Measurements from ENCODE around the gene TTC3. TPM values are rescaled to one million over a fixed set of nuclear protein-coding genes. Genes with fewer than 3 reads are reported as not detected.

TTC3 gene
- total and polyA plus RNA-seq, 9 of the 15 experiments (the other 6 are each of a cell fraction or from before 2014, with no cell fraction given): 17.5 to 92.0 (median 59.5) TPM

GRCh38 chr21:37072274-37072987, 623 bp upstream of the TTC3 start (continued):
- TF ChIP-seq, protein P1, sequence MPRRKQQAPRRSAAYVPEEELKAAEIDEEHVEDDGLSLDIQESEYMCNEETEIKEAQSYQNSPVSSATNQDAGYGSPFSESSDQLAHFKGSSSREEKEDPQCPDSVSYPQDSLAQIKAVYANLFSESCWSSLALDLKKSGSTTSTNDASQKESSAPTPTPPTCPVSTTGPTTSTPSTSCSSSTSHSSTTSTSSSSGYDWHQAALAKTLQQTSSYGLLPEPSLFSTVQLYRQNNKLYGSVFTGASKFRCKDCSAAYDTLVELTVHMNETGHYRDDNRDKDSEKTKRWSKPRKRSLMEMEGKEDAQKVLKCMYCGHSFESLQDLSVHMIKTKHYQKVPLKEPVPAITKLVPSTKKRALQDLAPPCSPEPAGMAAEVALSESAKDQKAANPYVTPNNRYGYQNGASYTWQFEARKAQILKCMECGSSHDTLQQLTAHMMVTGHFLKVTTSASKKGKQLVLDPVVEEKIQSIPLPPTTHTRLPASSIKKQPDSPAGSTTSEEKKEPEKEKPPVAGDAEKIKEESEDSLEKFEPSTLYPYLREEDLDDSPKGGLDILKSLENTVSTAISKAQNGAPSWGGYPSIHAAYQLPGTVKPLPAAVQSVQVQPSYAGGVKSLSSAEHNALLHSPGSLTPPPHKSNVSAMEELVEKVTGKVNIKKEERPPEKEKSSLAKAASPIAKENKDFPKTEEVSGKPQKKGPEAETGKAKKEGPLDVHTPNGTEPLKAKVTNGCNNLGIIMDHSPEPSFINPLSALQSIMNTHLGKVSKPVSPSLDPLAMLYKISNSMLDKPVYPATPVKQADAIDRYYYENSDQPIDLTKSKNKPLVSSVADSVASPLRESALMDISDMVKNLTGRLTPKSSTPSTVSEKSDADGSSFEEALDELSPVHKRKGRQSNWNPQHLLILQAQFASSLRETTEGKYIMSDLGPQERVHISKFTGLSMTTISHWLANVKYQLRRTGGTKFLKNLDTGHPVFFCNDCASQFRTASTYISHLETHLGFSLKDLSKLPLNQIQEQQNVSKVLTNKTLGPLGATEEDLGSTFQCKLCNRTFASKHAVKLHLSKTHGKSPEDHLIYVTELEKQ (CRISPR knock-in tag; IDR thresholded peaks at IDR 0.05): no peak
- TF ChIP-seq DMBX1 (CRISPR knock-in tag; IDR thresholded peaks at IDR 0.05; ENCODE audit: borderline replicate concordance) (peak; percentile 21; the same call in 1 of the 2 replicates), POLR2AphosphoS5 (IDR thresholded peaks at IDR 0.05; ENCODE audit: control insufficient read depth, insufficient read depth, low read depth, low read length) (peak; percentile 46; the same call in 1 of the 2 replicates), NR1H2 (CRISPR knock-in tag; IDR thresholded peaks at IDR 0.05) (peak; percentile 67; the same call in 1 of the 2 replicates), PTTG1 (tag; IDR thresholded peaks at IDR 0.05; ENCODE audit: low read depth) (no peak), E2F1 (CRISPR knock-in tag; IDR thresholded peaks at IDR 0.05) (no peak), CHD2 (IDR thresholded peaks at IDR 0.05; ENCODE audit: low read depth, low read length) (no peak), KAT7 (CRISPR knock-in tag; IDR thresholded peaks at IDR 0.05; ENCODE audit: borderline replicate concordance) (peak; percentile 97), ZNF253 (CRISPR knock-in tag; conservative IDR thresholded peaks at IDR 0.05) (no peak), KDM5B (IDR thresholded peaks at IDR 0.05; ENCODE audit: insufficient replicate concordance, low read depth, low read length) (peak; percentile 30), MTA1 (IDR thresholded peaks at IDR 0.05; ENCODE audit: borderline replicate concordance) (no peak)
- TF ChIP-seq, protein P2, sequence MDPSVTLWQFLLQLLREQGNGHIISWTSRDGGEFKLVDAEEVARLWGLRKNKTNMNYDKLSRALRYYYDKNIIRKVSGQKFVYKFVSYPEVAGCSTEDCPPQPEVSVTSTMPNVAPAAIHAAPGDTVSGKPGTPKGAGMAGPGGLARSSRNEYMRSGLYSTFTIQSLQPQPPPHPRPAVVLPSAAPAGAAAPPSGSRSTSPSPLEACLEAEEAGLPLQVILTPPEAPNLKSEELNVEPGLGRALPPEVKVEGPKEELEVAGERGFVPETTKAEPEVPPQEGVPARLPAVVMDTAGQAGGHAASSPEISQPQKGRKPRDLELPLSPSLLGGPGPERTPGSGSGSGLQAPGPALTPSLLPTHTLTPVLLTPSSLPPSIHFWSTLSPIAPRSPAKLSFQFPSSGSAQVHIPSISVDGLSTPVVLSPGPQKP (CRISPR knock-in tag; IDR thresholded peaks at IDR 0.05): no peak
- TF ChIP-seq, protein P3, sequence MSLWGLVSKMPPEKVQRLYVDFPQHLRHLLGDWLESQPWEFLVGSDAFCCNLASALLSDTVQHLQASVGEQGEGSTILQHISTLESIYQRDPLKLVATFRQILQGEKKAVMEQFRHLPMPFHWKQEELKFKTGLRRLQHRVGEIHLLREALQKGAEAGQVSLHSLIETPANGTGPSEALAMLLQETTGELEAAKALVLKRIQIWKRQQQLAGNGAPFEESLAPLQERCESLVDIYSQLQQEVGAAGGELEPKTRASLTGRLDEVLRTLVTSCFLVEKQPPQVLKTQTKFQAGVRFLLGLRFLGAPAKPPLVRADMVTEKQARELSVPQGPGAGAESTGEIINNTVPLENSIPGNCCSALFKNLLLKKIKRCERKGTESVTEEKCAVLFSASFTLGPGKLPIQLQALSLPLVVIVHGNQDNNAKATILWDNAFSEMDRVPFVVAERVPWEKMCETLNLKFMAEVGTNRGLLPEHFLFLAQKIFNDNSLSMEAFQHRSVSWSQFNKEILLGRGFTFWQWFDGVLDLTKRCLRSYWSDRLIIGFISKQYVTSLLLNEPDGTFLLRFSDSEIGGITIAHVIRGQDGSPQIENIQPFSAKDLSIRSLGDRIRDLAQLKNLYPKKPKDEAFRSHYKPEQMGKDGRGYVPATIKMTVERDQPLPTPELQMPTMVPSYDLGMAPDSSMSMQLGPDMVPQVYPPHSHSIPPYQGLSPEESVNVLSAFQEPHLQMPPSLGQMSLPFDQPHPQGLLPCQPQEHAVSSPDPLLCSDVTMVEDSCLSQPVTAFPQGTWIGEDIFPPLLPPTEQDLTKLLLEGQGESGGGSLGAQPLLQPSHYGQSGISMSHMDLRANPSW (CRISPR knock-in tag; IDR thresholded peaks at IDR 0.05): peak; percentile 82; the same call in 1 of the 2 replicates
- TF ChIP-seq, protein P4, sequence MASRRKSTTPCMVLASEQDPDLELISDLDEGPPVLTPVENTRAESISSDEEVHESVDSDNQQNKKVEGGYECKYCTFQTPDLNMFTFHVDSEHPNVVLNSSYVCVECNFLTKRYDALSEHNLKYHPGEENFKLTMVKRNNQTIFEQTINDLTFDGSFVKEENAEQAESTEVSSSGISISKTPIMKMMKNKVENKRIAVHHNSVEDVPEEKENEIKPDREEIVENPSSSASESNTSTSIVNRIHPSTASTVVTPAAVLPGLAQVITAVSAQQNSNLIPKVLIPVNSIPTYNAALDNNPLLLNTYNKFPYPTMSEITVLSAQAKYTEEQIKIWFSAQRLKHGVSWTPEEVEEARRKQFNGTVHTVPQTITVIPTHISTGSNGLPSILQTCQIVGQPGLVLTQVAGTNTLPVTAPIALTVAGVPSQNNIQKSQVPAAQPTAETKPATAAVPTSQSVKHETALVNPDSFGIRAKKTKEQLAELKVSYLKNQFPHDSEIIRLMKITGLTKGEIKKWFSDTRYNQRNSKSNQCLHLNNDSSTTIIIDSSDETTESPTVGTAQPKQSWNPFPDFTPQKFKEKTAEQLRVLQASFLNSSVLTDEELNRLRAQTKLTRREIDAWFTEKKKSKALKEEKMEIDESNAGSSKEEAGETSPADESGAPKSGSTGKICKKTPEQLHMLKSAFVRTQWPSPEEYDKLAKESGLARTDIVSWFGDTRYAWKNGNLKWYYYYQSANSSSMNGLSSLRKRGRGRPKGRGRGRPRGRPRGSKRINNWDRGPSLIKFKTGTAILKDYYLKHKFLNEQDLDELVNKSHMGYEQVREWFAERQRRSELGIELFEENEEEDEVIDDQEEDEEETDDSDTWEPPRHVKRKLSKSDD (conservative IDR thresholded peaks at IDR 0.05; ENCODE audit: low read length): no peak
